Body of pancreas (tissue), 4 donors: ENCODE measurements around the gene ZBTB21. TPM values are rescaled to one million over a fixed set of nuclear protein-coding genes. Genes with fewer than 3 reads are reported as not detected.

ENCODE experiments used
- ATAC-seq: fragments of 150-250 bp; one replicate; pipeline ENCODE4 v1.9.1; 2016
- DNase-seq, 4 donors: peaks; one replicate each; pipeline ENCODE4 v3.0.0-alpha.2; 2019
- H3K27ac ChIP-seq, 4 donors: fragments of 200-600 bp; sonication (generic); 1 replicate in 3 of 4; 2 replicates in 1 of 4; pipeline versions ENCODE4 v1.5.1 to v1.6.1; 2016 to 2019; ENCODE audit warnings: mild to moderate bottlenecking in 1 of 4, mixed read lengths in 1 of 4, moderate library complexity in 1 of 4
- H3K27me3 ChIP-seq, 2 donors: fragments of 200-600 bp; sonication (generic); one replicate each; pipeline ENCODE4 v1.6.0; 2016; ENCODE audit warnings: mild to moderate bottlenecking in 1 of 2
- H3K36me3 ChIP-seq, 2 donors: fragments of 200-600 bp; sonication (generic); replicated peaks in 1 of 2; 2 replicates each; pipeline ENCODE4 v1.5.1; 2016; ENCODE audit warnings: low read depth in 2 of 2; ENCODE audit not compliant: insufficient read depth in 1 of 2
- H3K4me1 ChIP-seq: fragments of 200-600 bp; sonication (generic); one replicate; pipeline ENCODE4 v1.6.0; 2016
- H3K4me3 ChIP-seq, 2 donors: fragments of 200-600 bp; sonication (generic); 1 replicate in 1 of 2; 2 replicates in 1 of 2; pipeline ENCODE4 v1.5.1; 2016 to 2019
- H3K9me3 ChIP-seq, 3 donors: fragments of 200-600 bp; sonication (generic); 1 replicate in 2 of 3; 2 replicates in 1 of 3; pipeline ENCODE4 v1.5.1; 2016
- CTCF ChIP-seq, 7 experiments: fragments of 450-650 bp in 4 of 7; fragments of 200-600 bp in 3 of 7; sonication (generic) in 3 of 7; IDR thresholded peaks; one replicate each; pipeline ENCODE4 v1.5.1; 2016 to 2019; ENCODE audit warnings: antibody characterized with exemption in 7 of 7
- POLR2A ChIP-seq, 3 donors: fragments of 450-650 bp; IDR thresholded peaks; one replicate each; pipeline ENCODE4 v1.6.1; 2016; ENCODE audit warnings: antibody characterized with exemption in 3 of 3, mild to moderate bottlenecking in 2 of 3
- WGBS, 2 donors: methylation state at CpG; one replicate each; pipeline ENCODE4 v1.1.5; 2017; 5-methylcytosine and 5-hydroxymethylcytosine counted together
- intact Hi-C: fragments of 100-400 bp; cut with DNase I; formaldehyde crosslinking; loops from one replicate; pipeline ENCODE4 v1.15.1; 2023
- total RNA-seq, 2 donors: library from RNA; depleted of rRNA; stranded (reverse); fragments of >200 nt; gene quantifications; one replicate each; pipeline ENCODE4 v1.1.0, GENCODE V29; 2016

ZBTB21 gene
- total RNA-seq, 2 donors from 2014 or later: 4.2 to 10.2 TPM

DNA sequence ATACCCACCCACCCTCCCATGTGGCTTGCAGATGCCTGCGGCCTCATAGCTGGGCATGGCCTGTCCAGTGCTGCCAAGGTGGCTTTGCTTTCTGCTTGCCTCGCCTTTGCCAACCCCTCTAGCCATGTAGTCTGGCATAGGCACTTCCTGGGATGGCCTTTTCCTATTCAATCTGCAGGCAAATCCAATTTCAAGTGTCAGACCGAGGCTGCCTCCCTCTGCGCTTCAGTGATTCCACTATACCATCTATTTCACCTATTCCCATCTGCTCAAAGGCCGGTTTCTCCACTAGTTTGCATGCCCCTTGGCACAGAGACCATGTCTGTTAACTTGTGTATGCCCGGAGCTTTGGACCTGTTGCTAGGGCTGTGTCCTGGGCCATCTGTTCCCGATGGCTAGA is 3.8 kb upstream of the ZBTB21 start:
- Histone ChIP-seq H3K4me3 (no peak overlapping the region), H3K36me3 (no peaks in the 10 kb centered on the region), H3K4me1 (peaks cover 8% of the 10 kb centered on the region), H3K27ac (no peak overlapping the region), H3K27me3 (no peaks in the 10 kb centered on the region), H3K9me3 (no peaks in the 10 kb centered on the region)
- TF ChIP-seq CTCF (IDR thresholded peaks at IDR 0.05) (no peak), POLR2A (IDR thresholded peaks at IDR 0.05) (no peak)
- 79 to 93% methylated on average over 7 of the region's 7 CpGs for whole genome bisulfite sequencing, 2 donors
- ATAC-seq (no peak), DNase-seq (no peak)
- intact Hi-C loops: loop anchor here (10.0 kb wide), 1 partner anchor 91 kb away; no protein-coding TSS in a partner anchor

- Histone ChIP-seq H3K4me1 (peaks cover 14% of the 10 kb centered on the region), H3K27ac (no peak overlapping the region), H3K27me3 (no peaks in the 10 kb centered on the region), H3K9me3 (no peaks in the 10 kb centered on the region), H3K36me3 (no peaks in the 10 kb centered on the region), H3K4me3 (no peak overlapping the region)
- TF ChIP-seq POLR2A (IDR thresholded peaks at IDR 0.05) (no peak), CTCF (IDR thresholded peaks at IDR 0.05) (no peak)
- ATAC-seq (no peak), DNase-seq (no peak)
- 64 to 76% methylated on average over 4 of the region's 4 CpGs for WGBS, 2 donors
- intact Hi-C loops: loop anchor here (10.0 kb wide), 1 partner anchor 91 kb away; no protein-coding TSS in a partner anchor
Observed at GRCh38 chr21:42013376-42013775, 3.2 kb upstream of the ZBTB21 start.

DNA sequence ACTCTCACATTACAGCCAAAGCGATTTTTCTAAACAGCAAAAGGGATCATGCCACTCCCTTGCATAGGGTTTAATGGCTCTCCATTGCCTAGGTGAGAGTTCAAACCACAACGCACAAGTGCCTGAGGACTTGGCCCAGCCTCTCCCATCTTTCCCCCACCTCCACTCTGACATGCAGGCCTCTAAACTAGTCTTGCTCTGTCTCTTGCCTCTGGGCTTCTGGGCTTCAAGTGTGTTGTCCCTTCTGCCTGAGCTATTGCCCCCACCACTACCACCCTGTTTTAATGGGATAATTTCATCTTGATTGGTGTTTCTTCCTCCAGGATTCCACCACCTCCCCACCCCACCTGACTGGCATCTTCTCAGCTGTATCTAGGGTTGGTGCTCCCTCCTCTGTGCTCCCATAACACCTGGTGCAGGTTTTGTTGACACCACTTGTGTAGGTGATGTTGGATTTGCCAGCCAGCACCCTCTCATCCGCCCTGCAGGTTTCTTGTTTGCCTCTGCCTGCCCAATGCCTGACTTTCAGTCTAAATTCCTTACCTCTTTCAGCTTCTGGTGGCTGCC is 2.7 kb upstream of the ZBTB21 start:
- DNase-seq (no peak), ATAC-seq (no peak)
- Histone ChIP-seq H3K9me3 (no peaks in the 10 kb centered on the region), H3K27ac (no peak overlapping the region), H3K4me1 (peaks cover 14% of the 10 kb centered on the region), H3K36me3 (no peaks in the 10 kb centered on the region), H3K4me3 (no peak overlapping the region), H3K27me3 (no peaks in the 10 kb centered on the region)
- 89 to 90% methylated on average over 3 of the region's 3 CpGs for WGBS, 2 donors
- intact Hi-C loops: loop anchor here (10.0 kb wide), 1 partner anchor 92 kb away; no protein-coding TSS in a partner anchor
- no peak for TF ChIP-seq CTCF (IDR thresholded peaks at IDR 0.05)

- DNase-seq: no peak
- intact Hi-C loops: loop anchor here (10.0 kb wide), 1 partner anchor 92 kb away; no protein-coding TSS in a partner anchor
Observed at GRCh38 chr21:42012344-42012743, 2.2 kb upstream of the ZBTB21 start.

More at GRCh38 chr21:42012344-42012743, 2.2 kb upstream of the ZBTB21 start:
- no peaks in the 10 kb centered on the region for H3K36me3 ChIP-seq
- H3K27ac ChIP-seq: no peak overlapping the region
- WGBS, 2 donors: 95 to 98% methylated on average over 9 of the region's 9 CpGs
- no peak overlapping the region for H3K4me3 ChIP-seq
- peaks cover 14% of the 10 kb centered on the region for H3K4me1 ChIP-seq
- no peaks in the 10 kb centered on the region for H3K27me3 ChIP-seq
- no peaks in the 10 kb centered on the region for H3K9me3 ChIP-seq
- no peak for ATAC-seq
- TF ChIP-seq CTCF (IDR thresholded peaks at IDR 0.05) (no peak), POLR2A (IDR thresholded peaks at IDR 0.05) (no peak)
